CD4-positive, alpha-beta T cell treated with Interleukin-4 for 4 hours (primary cell): ENCODE results near the gene TMEM179.

Experiments used
- DNase-seq: peaks from one replicate; pipeline ENCODE4 v3.0.0-alpha.2; 2020

The TMEM179 gene

DNA sequence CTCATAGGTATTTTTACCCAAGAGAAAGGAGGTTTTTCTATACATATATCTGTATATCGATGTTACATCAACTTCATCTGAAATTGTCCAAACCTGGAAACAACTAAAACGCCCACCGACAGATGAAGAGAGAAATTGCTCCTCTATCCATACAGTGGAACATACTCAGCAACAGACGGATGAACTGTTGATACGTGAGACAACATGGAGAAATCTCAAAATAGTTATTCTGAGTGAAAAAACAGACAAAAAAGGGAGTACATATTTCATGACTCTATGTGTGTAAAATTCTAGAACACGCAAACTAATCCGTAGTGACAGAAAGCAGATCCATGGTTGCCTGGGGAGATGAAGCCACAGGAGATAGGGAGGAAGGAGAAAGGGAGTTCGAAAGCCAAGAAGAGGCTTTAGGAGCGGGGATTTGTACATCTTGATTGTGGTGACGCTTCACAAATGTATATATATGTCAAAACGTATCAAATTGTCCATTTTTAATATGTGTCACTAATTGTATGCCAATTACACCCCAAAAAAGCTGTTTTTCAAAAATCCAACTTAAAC, 62.6 kb downstream of the TMEM179 start:
- no peak for DNase-seq
